K562 (cell line): ENCODE data around the gene PBX2. TPM values are rescaled to one million over a fixed set of nuclear protein-coding genes. Genes with fewer than 3 reads are reported as not detected.
A peak's percentile ranks its signal among the peaks of the same experiment; 100 is the strongest.

ENCODE experiments used
- ATAC-seq: fragments of 200-7000 bp; cut with Tn5 transposase; 3 replicates; pipeline ENCODE4 v1.9.1; 2020; ENCODE audit warnings: moderate library complexity
- BruUV-seq: library from RNA; stranded (reverse); fragments of 400-500 nt; replicated peaks from 2 replicates; lab custom pipeline; 2021; lab: Mats Ljungman, UMichigan
- CTCF ChIA-PET: fragments of 300-600 bp; formaldehyde crosslinking; extraction: SDS; loops from one replicate; lab custom pipeline; 2021; ENCODE audit warnings: low intra/inter-chr PET ratio; lab: Yijun Ruan, JAX
- POLR2A ChIA-PET: fragments of 300-600, 350-650 bp; sonication (Branson Sonifier 250); formaldehyde crosslinking; extraction: SDS; loops from one replicate; lab custom pipeline; 2021; ENCODE audit warnings: antibody characterized with exemption, inconsistent platforms; lab: Yijun Ruan, JAX
- DNase-seq, 4 experiments: peaks; one replicate each; pipeline versions ENCODE4 v3.0.0 to v3.0.0-alpha.2; 2011 to 2018; ENCODE audit warnings: low spot score in 3 of 4, mixed read lengths in 3 of 4; ENCODE audit errors: extremely low read depth in 1 of 4
- FAIRE-seq: peaks from 2 replicates; lab custom pipeline; 2011; peaks lifted over from hg19 to GRCh38; lab: Jason Lieb, UNC
- H2AFZ ChIP-seq: 2 replicates; pipeline ENCODE4 v1.6.0; 2011; ENCODE audit warnings: low read depth, low read length, control low read depth, inconsistent platforms
- H3K27ac ChIP-seq: fragments of 200-600 bp; 3 replicates; pipeline ENCODE4 v1.8.0; 2011; ENCODE audit warnings: low read depth, mild to moderate bottlenecking, control low read depth, inconsistent platforms, low read length, moderate library complexity, mixed read lengths; ENCODE audit errors: extremely low read depth
- H3K27me3 ChIP-seq, 2 experiments: fragments of 300-600 bp in 1 of 2; 2 replicates in 1 of 2; 3 replicates in 1 of 2; pipeline versions ENCODE4 v1.6.0 to v1.8.0; 2011; ENCODE audit warnings: inconsistent platforms in 2 of 2, low read length in 2 of 2, mild to moderate bottlenecking in 1 of 2, mixed read lengths in 1 of 2, moderate library complexity in 1 of 2; ENCODE audit not compliant: control insufficient read depth in 2 of 2, insufficient read depth in 2 of 2
- H3K36me3 ChIP-seq: fragments of 300-600 bp; 3 replicates; pipeline ENCODE4 v1.8.0; 2011; ENCODE audit warnings: mild to moderate bottlenecking, low read length, inconsistent platforms; ENCODE audit not compliant: control insufficient read depth, insufficient read depth
- H3K4me1 ChIP-seq, 2 experiments: fragments of 200-600 bp in 1 of 2; replicated peaks in 1 of 2; 2 replicates in 1 of 2; 3 replicates in 1 of 2; pipeline versions ENCODE4 v1.5.1 to v1.8.0; 2011; ENCODE audit warnings: inconsistent platforms in 2 of 2, low read length in 2 of 2, mild to moderate bottlenecking in 1 of 2, mixed read lengths in 1 of 2, moderate library complexity in 1 of 2; ENCODE audit not compliant: control insufficient read depth in 2 of 2, insufficient read depth in 2 of 2
- H3K4me2 ChIP-seq: 2 replicates; pipeline ENCODE4 v1.6.1; 2011; ENCODE audit warnings: low read length, control low read depth, inconsistent platforms, mixed read lengths; ENCODE audit not compliant: insufficient read depth
- H3K4me3 ChIP-seq: fragments of 200-600 bp; sonication (generic), shearing (Covaris generic); 2 replicates; pipeline ENCODE4 v1.5.1; 2016; ENCODE audit warnings: control low read depth, inconsistent platforms
- H3K79me2 ChIP-seq: fragments of 200-600 bp; 3 replicates; pipeline ENCODE4 v1.8.0; 2011; ENCODE audit warnings: low read length, inconsistent platforms; ENCODE audit not compliant: control insufficient read depth, insufficient read depth
- H3K9ac ChIP-seq, 2 experiments: 2 replicates each; pipeline versions ENCODE4 v1.6.0 to v1.6.1; 2011; ENCODE audit warnings: low read depth in 2 of 2, low read length in 2 of 2, control low read depth in 1 of 2, inconsistent platforms in 1 of 2, mild to moderate bottlenecking in 1 of 2, mixed read lengths in 1 of 2; ENCODE audit not compliant: insufficient read depth in 1 of 2
- H3K9me1 ChIP-seq: one replicate; pipeline ENCODE4 v1.6.0; 2011; ENCODE audit warnings: inconsistent platforms, mild to moderate bottlenecking, low read length, moderate library complexity; ENCODE audit not compliant: control insufficient read depth, insufficient read depth
- H3K9me3 ChIP-seq: replicated peaks from 2 replicates; pipeline ENCODE4 v1.5.1; 2011; ENCODE audit warnings: low read depth, low read length, inconsistent platforms; ENCODE audit not compliant: control insufficient read depth, insufficient read depth
- H4K20me1 ChIP-seq: replicated peaks from 2 replicates; pipeline ENCODE4 v1.6.1; 2011; ENCODE audit warnings: low read length, inconsistent platforms, mixed read lengths; ENCODE audit not compliant: control insufficient read depth, insufficient read depth
- AFF4 ChIP-seq: sonication (generic); formaldehyde crosslinking; IDR thresholded peaks from 2 replicates; pipeline ENCODE4 v1.8.0; 2023; ENCODE audit warnings: mild to moderate bottlenecking, missing genetic modification reagents
- CREB5 ChIP-seq: fragments of 250-450 bp; sonication (Bioruptor Pico); IDR thresholded peaks from 2 replicates; pipeline ENCODE4 v1.5.0; 2020; ENCODE audit warnings: mild to moderate bottlenecking
- L3MBTL2 ChIP-seq: fragments of 450-650 bp; IDR thresholded peaks from 2 replicates; pipeline ENCODE4 v1.6.1; 2016; ENCODE audit warnings: mild to moderate bottlenecking, moderate library complexity
- MAFK ChIP-seq: IDR thresholded peaks from 2 replicates; pipeline ENCODE4 v1.6.1; 2011; ENCODE audit warnings: low read length, improper control_type of control experiment
- NBN ChIP-seq: fragments of 450-650 bp; IDR thresholded peaks from 2 replicates; pipeline ENCODE4 v1.6.1; 2016; ENCODE audit warnings: low read depth, mild to moderate bottlenecking
- PATZ1 ChIP-seq: fragments of 250-450 bp; sonication (Bioruptor Pico); IDR thresholded peaks from 2 replicates; pipeline ENCODE4 v1.5.0; 2020; ENCODE audit warnings: mild to moderate bottlenecking, borderline replicate concordance
- PCBP1 ChIP-seq: fragments of 200-400 bp; formaldehyde crosslinking; IDR thresholded peaks from 2 replicates; pipeline ENCODE4 v1.6.1; 2018; ENCODE audit warnings: mild to moderate bottlenecking, low read depth, low read length; ENCODE audit not compliant: poor library complexity, severe bottlenecking
- POLR3G ChIP-seq: IDR thresholded peaks from 2 replicates; pipeline ENCODE4 v1.6.1; 2011; ENCODE audit not compliant: insufficient read length, insufficient replicate concordance; ENCODE audit errors: extremely low read depth
- TCF7 ChIP-seq: sonication (generic); IDR thresholded peaks from 2 replicates; pipeline ENCODE4 v1.6.1; 2016; ENCODE audit warnings: antibody characterized with exemption, borderline replicate concordance
- WGBS: fragments of 100-300 bp; shearing (Covaris generic); methylation state at CpG from one replicate; pipeline ENCODE4 v1.1.6; 2016; ENCODE audit warnings: low coverage, mixed read lengths; ENCODE audit not compliant: insufficient coverage; ENCODE audit errors: missing lambda C conversion rate; 5-methylcytosine and 5-hydroxymethylcytosine counted together
- in situ Hi-C: fragments of 300-500 bp; cut with MboI; formaldehyde crosslinking; loops from 4 replicates; pipeline ENCODE4 v1.15.0; 2018; ENCODE audit warnings: inconsistent platforms, mixed read lengths
- intact Hi-C: fragments of 100-400 bp; cut with micrococcal nuclease; formaldehyde crosslinking; loops from 2 replicates; pipeline ENCODE4 v1.14.2; 2022
- polyA plus RNA-seq, 8 experiments: library from polyadenylated mRNA; depleted of rRNA in 4 of 8; stranded (reverse) in 5 of 8; unstranded in 3 of 8; fragments of >200 nt; fragmentation: Nextera tagmentation in 2 of 8; fragmentation: Illumina TruSeq in 1 of 8; extraction: Ambion mirVana in 2 of 8; extraction: Trizol in 1 of 8; gene quantifications; 2 replicates each; pipeline versions ENCODE4 v1.2.1 to v1.2.3, GENCODE V29; 2011 to 2014; ENCODE audit warnings: inconsistent platforms in 1 of 8, missing spikeins in 1 of 8
- total RNA-seq, 7 experiments: library from RNA; depleted of rRNA in 6 of 7; stranded (reverse); fragments of >200 nt in 6 of 7; fragmentation: Illumina TruSeq in 2 of 7; extraction: Trizol in 2 of 7; gene quantifications; 2 replicates each; pipeline versions ENCODE4 v1.2.1 to v1.2.3, GENCODE V29; 2011 to 2021; ENCODE audit warnings: low replicate concordance in 1 of 7
- TF ChIP-seq, protein P1 (sequence below): fragments of 450-650 bp; IDR thresholded peaks from 2 replicates; pipeline ENCODE4 v1.6.1; 2018; ENCODE audit warnings: mild to moderate bottlenecking, low read depth; ENCODE audit not compliant: partially characterized antibody
- TF ChIP-seq, protein P2 (sequence below): fragments of 250-450 bp; sonication (Bioruptor Pico); IDR thresholded peaks from 2 replicates; pipeline ENCODE4 v1.5.0; 2021

Gene PBX2
- total and polyA plus RNA-seq, 9 of the 15 experiments (the other 6 are each of a cell fraction or from before 2014, with no cell fraction given) = 1.9 to 134 (median 62.5) TPM

DNA sequence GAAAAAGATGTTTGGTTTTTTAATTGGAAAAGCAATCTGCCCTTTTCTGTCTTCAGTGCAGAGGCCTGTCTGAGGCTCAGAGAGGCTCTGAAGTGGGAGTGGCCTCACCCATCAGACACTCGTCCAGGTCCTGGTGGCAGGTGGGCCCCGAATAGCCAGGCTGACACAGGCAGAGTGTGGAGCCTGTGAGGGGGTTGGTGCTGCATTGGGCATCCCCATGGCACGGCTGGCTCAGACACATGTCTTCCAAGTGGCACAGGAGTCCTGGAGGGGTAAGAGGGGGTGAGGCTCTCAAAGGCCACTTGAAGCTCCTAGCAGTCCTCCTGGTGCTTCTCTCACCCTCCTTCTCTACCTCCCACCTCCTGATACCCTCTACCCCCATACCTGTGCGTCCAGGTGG is 30.0 kb upstream of the PBX2 start (continued):
- TF ChIP-seq AFF4 (CRISPR knock-in tag) (no peak), PCBP1 (no peak)
- TF ChIP-seq, protein P1, sequence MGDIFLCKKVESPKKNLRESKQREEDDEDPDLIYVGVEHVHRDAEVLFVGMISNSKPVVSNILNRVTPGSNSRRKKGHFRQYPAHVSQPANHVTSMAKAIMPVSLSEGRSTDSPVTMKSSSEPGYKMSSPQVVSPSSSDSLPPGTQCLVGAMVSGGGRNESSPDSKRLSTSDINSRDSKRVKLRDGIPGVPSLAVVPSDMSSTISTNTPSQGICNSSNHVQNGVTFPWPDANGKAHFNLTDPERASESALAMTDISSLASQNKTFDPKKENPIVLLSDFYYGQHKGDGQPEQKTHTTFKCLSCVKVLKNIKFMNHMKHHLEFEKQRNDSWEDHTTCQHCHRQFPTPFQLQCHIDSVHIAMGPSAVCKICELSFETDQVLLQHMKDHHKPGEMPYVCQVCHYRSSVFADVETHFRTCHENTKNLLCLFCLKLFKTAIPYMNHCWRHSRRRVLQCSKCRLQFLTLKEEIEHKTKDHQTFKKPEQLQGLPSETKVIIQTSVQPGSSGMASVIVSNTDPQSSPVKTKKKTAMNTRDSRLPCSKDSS = no peak

DNA sequence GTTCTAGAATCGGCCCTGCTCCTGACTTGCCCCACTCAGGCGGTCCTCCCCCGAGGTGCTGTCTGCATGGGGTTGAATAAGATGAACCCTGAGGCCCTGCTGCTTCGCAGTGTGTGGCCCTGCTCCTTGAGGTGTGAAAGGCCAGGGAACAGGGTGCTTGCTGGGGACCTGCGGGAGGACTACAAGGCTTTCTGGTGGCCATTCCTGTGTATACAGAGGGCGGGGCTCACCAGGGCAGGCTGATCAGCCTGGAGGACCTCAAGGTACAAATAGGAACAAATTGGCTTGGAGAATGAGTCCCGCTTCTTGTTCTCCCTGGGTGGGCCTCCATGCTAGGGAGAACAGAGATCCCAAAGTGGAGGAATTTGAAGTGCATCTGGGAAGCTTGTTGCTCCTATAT is 28.2 kb upstream of the PBX2 start:
- ATAC-seq = peak; percentile 56
- H3K9ac ChIP-seq = peak overlapping the region in 1 of 2 experiments; percentile 63; a peak in 2 of 4 replicates
- H2AFZ ChIP-seq = peak overlapping the region; percentile 66
- intact Hi-C loops = no loop called here
- TF ChIP-seq CREB5 (CRISPR knock-in tag) (no peak), MAFK (no peak), POLR3G (no peak), TCF7 (no peak), NBN (no peak), L3MBTL2 (0 out of 2 replicates have a peak, but pooled peaks have one; percentile 33), PATZ1 (CRISPR knock-in tag) (no peak)
- TF ChIP-seq, protein P2, sequence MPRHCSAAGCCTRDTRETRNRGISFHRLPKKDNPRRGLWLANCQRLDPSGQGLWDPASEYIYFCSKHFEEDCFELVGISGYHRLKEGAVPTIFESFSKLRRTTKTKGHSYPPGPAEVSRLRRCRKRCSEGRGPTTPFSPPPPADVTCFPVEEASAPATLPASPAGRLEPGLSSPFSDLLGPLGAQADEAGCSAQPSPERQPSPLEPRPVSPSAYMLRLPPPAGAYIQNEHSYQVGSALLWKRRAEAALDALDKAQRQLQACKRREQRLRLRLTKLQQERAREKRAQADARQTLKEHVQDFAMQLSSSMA (CRISPR knock-in tag) = no peak
- 20% methylated on average over 7 of the region's 7 CpGs for WGBS
- no peaks in the 10 kb centered on the region for H3K36me3 ChIP-seq
- ChIA-PET CTCF (no interaction called here), POLR2A (interaction anchor here (0.8 kb wide), 1 partner anchor 32 kb away, joined by 3 read pairs; no protein-coding TSS in a partner anchor)
- H3K79me2 ChIP-seq = no peaks in the 10 kb centered on the region
- no peak for DNase-seq
- FAIRE-seq = no peak
- H3K27me3 ChIP-seq = peaks cover 21 to 50% of the 10 kb centered on the region in 2 experiments; a peak in 4 of 5 replicates
- H3K4me1 ChIP-seq = peaks cover 8 to 16% of the 10 kb centered on the region in 2 experiments; a peak in 4 of 5 replicates
- no peaks in the 10 kb centered on the region for H3K9me3 ChIP-seq
- H3K27ac ChIP-seq = no peak overlapping the region
- no TSS peak for BruUV-seq
- no peak overlapping the region for H3K4me3 ChIP-seq
- no peaks in the 10 kb centered on the region; the same call in none of the 2 replicates for H4K20me1 ChIP-seq
- no peak overlapping the region for H3K4me2 ChIP-seq
- no peaks in the 10 kb centered on the region for H3K9me1 ChIP-seq
- in situ Hi-C loops = no loop called here
